ENCODE data around the gene CNIH3. TPM values are rescaled to one million over a fixed set of nuclear protein-coding genes. Genes with fewer than 3 reads are reported as not detected.
"Not testable (repeated sequence)": the region's sequence is repeated elsewhere in the genome, so short reads cannot be mapped to it uniquely, and the experiment has no call there.

CNIH3 gene
- total RNA-seq, 2 experiments from 2014 or later = 1.6 to 2.2 TPM

DNA sequence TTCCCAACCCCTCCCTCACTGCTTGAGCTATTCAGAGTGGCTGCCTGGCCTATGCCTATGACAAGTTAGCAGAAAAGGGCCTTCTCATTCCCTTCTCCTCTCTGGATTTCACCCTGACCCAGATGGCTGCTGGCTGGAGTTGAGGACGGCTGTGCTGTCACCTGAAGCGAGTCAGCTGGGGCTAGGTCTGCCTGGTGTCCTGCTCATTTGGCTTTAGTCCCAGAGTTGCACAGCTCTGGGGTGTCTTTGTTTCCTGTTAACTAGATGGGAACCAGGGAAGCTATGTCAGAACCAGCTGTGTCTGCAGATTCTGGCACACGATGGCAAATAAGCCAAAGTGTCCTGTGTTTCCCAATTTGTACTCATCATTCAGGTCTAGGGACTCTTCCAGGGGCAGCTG is 52.9 kb downstream of the CNIH3 start:
- Mint-ChIP-seq H3K27ac (no peak overlapping the region), H3K36me3 (no peaks in the 10 kb centered on the region), H3K27me3 (peaks cover 11% of the 10 kb centered on the region), H3K4me3 (no peak overlapping the region), H3K4me1 (no peaks in the 10 kb centered on the region), H3K9me3 (no peaks in the 10 kb centered on the region)
- POLR2A ChIA-PET = no interaction called here
- ATAC-seq (ENCODE audit: low read depth) (no peak), DNase-seq (no peak)

- no peaks in the 10 kb centered on the region for H3K9me3 Mint-ChIP-seq
- no peak for ATAC-seq (ENCODE audit: low read depth)
- POLR2A ChIA-PET = no interaction called here
- no peak for DNase-seq
- no peaks in the 10 kb centered on the region for H3K36me3 Mint-ChIP-seq
- H3K4me1 Mint-ChIP-seq = no peaks in the 10 kb centered on the region
- peaks cover 11% of the 10 kb centered on the region for H3K27me3 Mint-ChIP-seq
- H3K4me3 Mint-ChIP-seq = no peak overlapping the region
- H3K27ac Mint-ChIP-seq = no peak overlapping the region
Measured at GRCh38 chr1:224669403-224669802, 53.3 kb downstream of the CNIH3 start.

DNA sequence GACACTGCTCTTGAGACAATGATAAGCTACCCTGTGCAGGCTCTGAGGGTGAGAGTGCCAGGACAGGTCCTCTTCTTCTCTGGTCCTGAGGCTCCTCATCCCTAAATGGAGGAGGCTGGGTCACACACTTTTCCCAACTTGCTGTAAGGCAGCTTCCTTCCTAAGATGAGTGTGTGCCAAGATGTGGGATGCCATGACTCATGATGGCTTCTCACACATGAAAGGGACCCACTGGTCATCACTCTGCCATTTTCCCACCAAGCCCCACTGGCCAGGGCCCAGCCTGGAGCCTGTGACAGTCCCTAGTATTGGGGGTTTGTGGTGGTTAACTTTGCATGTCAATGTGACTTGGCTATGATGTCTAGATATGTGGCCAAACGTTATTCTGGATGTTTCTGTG is 54.4 kb downstream of the CNIH3 start:
- Mint-ChIP-seq H3K9me3 (no peaks in the 10 kb centered on the region), H3K4me3 (no peak overlapping the region), H3K27ac (no peak overlapping the region), H3K36me3 (no peaks in the 10 kb centered on the region), H3K27me3 (peaks cover 10% of the 10 kb centered on the region), H3K4me1 (no peaks in the 10 kb centered on the region)
- DNase-seq = no peak
- POLR2A ChIA-PET = no interaction called here
- ATAC-seq (ENCODE audit: low read depth) = no peak

DNA sequence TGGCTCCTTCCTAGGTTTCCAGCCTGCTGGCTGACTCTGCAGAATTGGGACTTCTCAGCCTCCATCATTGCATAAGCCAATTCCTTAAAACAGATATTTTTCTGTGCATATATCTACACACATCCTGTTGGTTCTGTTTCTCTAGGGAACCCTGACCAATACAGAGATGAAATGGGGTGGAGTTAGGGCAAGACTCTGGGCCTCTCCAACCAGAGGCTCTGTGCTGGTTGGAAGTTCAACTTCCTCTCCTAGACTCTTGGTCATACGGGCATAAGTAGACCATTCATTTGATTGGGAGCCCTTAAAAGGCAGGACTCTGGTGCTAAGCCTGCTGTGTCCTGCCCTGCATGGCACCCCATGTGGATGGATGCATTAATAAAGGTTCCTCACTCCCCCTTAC is 55.0 kb downstream of the CNIH3 start:
- no peaks in the 10 kb centered on the region for H3K9me3 Mint-ChIP-seq
- POLR2A ChIA-PET = no interaction called here
- ATAC-seq (ENCODE audit: low read depth) (no peak), DNase-seq (no peak)
- peaks cover 10% of the 10 kb centered on the region for H3K27me3 Mint-ChIP-seq
- H3K4me3 Mint-ChIP-seq = no peak overlapping the region
- H3K4me1 Mint-ChIP-seq = no peaks in the 10 kb centered on the region
- no peaks in the 10 kb centered on the region for H3K36me3 Mint-ChIP-seq
- no peak overlapping the region for H3K27ac Mint-ChIP-seq

DNA sequence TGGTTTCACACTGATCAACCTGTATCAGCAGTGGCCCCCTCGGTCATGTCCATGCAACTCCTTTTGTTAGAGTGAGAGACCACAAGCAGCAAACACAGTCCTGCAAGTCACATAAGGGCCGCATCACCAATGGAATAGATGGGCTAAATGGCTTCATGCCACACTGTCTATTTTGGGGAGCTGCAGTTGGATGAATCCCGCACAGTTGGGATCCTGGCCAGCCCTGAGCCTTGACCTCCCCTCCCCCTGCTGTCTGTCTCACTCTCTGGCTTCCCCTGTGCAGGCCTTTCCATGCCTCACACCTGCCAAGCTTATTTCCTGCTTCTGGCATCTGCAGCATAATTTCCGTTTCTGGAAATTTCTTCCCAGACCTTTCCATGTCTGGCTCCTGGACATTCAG is 57.0 kb downstream of the CNIH3 start:
- no peak overlapping the region for H3K27ac Mint-ChIP-seq
- POLR2A ChIA-PET = no interaction called here

GRCh38 chr1:224675590-224675989 is 59.5 kb downstream of the CNIH3 start:
- DNase-seq (no peak), ATAC-seq (ENCODE audit: low read depth) (no peak)
- Mint-ChIP-seq H3K27me3 (peaks cover 13% of the 10 kb centered on the region), H3K4me1 (no peaks in the 10 kb centered on the region), H3K36me3 (no peaks in the 10 kb centered on the region), H3K9me3 (no peaks in the 10 kb centered on the region), H3K4me3 (no peak overlapping the region), H3K27ac (no peak overlapping the region)
- POLR2A ChIA-PET = no interaction called here

More for the DNA sequence above, 57.0 kb downstream of the CNIH3 start:
- no peaks in the 10 kb centered on the region for H3K9me3 Mint-ChIP-seq
- H3K4me3 Mint-ChIP-seq = no peak overlapping the region
- H3K36me3 Mint-ChIP-seq = no peaks in the 10 kb centered on the region
- H3K4me1 Mint-ChIP-seq = no peaks in the 10 kb centered on the region
- ATAC-seq (ENCODE audit: low read depth) = no peak
- DNase-seq = no peak
- peaks cover 6% of the 10 kb centered on the region for H3K27me3 Mint-ChIP-seq

GRCh38 chr1:224676551-224676950 is 60.4 kb downstream of the CNIH3 start:
- no peak for DNase-seq
- H3K4me1 Mint-ChIP-seq = no peaks in the 10 kb centered on the region
- H3K9me3 Mint-ChIP-seq = no peaks in the 10 kb centered on the region
- POLR2A ChIA-PET = no interaction called here
- no peak for ATAC-seq (ENCODE audit: low read depth)
- H3K4me3 Mint-ChIP-seq = no peak overlapping the region
- no peaks in the 10 kb centered on the region for H3K36me3 Mint-ChIP-seq
- peaks cover 12% of the 10 kb centered on the region for H3K27me3 Mint-ChIP-seq
- no peak overlapping the region for H3K27ac Mint-ChIP-seq

DNA sequence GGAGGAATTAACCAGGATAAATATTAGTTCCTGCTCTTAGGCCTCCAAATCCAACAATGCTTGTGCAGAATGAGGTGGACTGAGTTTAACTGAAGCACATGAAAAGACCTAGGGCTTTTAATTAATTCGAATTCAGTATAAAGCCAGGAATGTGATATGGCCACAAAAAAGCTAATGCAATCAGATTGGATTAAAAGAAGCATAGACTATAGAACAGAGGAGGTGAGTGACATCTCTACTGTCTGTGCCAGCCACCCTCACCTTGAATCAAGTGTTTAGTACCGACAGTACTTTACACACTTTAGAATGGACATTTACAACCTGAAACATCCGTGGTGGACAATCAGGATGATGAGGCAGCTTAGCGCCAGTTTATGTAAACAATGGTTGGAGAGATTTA is 62.1 kb downstream of the CNIH3 start:
- POLR2A ChIA-PET = no interaction called here
- H3K4me3 Mint-ChIP-seq = no peak overlapping the region
- no peaks in the 10 kb centered on the region for H3K4me1 Mint-ChIP-seq
- H3K27ac Mint-ChIP-seq = no peak overlapping the region
- no peak for ATAC-seq (ENCODE audit: low read depth)
- H3K36me3 Mint-ChIP-seq = no peaks in the 10 kb centered on the region
- H3K27me3 Mint-ChIP-seq = peaks cover 8% of the 10 kb centered on the region
- DNase-seq = no peak
- no peaks in the 10 kb centered on the region for H3K9me3 Mint-ChIP-seq

- Mint-ChIP-seq H3K9me3 (no peaks in the 10 kb centered on the region), H3K4me1 (no peaks in the 10 kb centered on the region), H3K36me3 (no peaks in the 10 kb centered on the region), H3K4me3 (no peak overlapping the region), H3K27ac (no peak overlapping the region), H3K27me3 (peaks cover 12% of the 10 kb centered on the region)
- DNase-seq (no peak), ATAC-seq (ENCODE audit: low read depth) (no peak)
- POLR2A ChIA-PET = no interaction called here
Measured at GRCh38 chr1:224679606-224680005, 63.5 kb downstream of the CNIH3 start.

DNA sequence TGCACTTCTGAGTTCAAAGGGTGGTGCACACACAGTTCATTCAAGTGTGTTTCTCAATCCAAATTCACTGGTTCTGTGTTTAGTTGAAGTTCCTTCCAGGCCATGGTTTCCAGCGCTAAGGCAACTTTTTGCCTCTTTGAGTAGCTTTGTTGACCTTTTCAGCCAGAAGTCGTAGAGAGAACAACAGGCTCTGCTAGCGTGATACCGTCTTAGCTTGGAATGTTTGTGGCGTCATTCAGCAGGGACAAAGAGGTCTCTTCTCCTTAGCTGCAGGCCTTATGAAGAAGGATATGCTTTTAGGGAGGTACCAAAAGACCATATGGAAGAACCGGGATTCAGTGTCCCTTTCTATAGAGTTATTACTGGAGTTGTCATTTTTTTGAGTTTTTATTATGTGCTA is 65.7 kb downstream of the CNIH3 start:
- POLR2A ChIA-PET = no interaction called here
- DNase-seq = no peak

DNA sequence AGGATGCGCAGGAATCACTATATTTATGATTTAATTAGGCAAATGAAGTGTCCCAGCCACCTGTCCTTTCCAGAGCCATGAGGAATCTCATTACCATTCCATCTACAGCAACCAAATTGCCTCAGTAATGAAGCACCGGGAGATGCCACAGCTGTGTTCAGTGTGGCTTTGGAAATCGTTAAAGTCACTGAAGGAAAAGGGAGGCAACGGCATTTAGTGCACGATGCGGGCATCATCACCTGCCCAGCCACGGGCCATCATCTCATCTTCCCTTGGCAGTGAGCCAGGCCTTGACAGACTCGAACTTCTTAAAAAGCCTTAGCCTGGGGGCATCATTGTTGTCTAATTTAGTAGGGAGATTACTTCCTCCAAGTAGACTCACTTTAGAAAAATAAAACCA is 67.8 kb downstream of the CNIH3 start:
- POLR2A ChIA-PET = no interaction called here
- no peak for ATAC-seq (ENCODE audit: low read depth)
- Mint-ChIP-seq H3K27me3 (peaks cover 17% of the 10 kb centered on the region), H3K9me3 (no peaks in the 10 kb centered on the region), H3K4me1 (peaks cover 2% of the 10 kb centered on the region), H3K4me3 (no peak overlapping the region), H3K27ac (no peak overlapping the region), H3K36me3 (no peaks in the 10 kb centered on the region)
- DNase-seq = no peak

More for the DNA sequence above, 65.7 kb downstream of the CNIH3 start:
- no peak overlapping the region for H3K4me3 Mint-ChIP-seq
- no peaks in the 10 kb centered on the region for H3K9me3 Mint-ChIP-seq
- H3K4me1 Mint-ChIP-seq = peaks cover 2% of the 10 kb centered on the region
- peaks cover 13% of the 10 kb centered on the region for H3K27me3 Mint-ChIP-seq
- ATAC-seq (ENCODE audit: low read depth) = no peak
- H3K27ac Mint-ChIP-seq = no peak overlapping the region
- H3K36me3 Mint-ChIP-seq = no peaks in the 10 kb centered on the region

- no peak for ATAC-seq (ENCODE audit: low read depth)
- POLR2A ChIA-PET = no interaction called here
Measured at GRCh38 chr1:224684979-224685425, 68.9 kb downstream of the CNIH3 start.

DNA sequence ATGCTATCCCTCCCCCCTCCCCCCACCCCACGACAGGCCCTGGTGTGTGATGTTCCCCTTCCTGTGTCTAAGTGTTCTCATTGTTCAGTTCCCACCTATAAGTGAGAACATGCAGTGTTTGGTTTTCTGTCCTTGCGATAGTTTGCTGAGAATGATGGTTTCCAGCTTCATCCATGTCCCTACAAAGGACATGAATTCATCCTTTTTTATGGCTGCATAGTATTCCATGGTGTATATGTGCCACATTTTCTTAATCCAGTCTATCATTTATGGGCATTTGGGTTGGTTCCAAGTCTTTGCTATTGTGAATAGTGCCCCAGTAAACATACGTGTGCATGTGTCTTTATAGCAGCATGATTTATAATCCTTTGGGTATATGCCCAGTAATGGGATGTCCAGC is 70.0 kb downstream of the CNIH3 start:
- DNase-seq; H3K9me3 Mint-ChIP-seq; H3K27ac Mint-ChIP-seq; H3K4me1 Mint-ChIP-seq; ATAC-seq (ENCODE audit: low read depth); POLR2A ChIA-PET; H3K36me3 Mint-ChIP-seq; H3K4me3 Mint-ChIP-seq: not testable (repeated sequence)
- H3K27me3 Mint-ChIP-seq = peaks cover 11% of the 10 kb centered on the region

More at GRCh38 chr1:224684979-224685425, 68.9 kb downstream of the CNIH3 start:
- Mint-ChIP-seq H3K27me3 (peaks cover 11% of the 10 kb centered on the region), H3K36me3 (no peaks in the 10 kb centered on the region), H3K4me1 (peaks cover 2% of the 10 kb centered on the region), H3K9me3 (no peaks in the 10 kb centered on the region), H3K4me3 (no peak overlapping the region), H3K27ac (no peak overlapping the region)
- no peak for DNase-seq

DNA sequence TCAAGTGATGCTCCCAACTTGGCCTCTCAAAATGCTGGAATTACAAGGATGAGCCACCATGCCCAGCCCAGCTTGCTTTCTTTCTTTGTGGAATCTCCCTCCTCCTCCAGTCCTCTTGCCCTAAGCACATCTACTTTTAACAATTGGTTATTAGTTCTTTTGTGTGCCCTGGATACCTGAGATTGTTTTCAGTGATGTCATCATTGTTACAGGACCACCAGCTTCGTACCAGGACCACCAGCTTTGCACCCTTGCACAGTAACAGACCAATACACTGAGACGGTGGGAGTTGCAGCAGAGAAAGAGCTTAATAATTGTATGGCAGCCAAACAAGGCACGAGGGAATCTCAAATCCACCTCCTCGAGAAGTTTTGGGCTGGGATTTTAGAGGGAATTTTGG is 71.3 kb downstream of the CNIH3 start:
- Mint-ChIP-seq H3K27ac (no peak overlapping the region), H3K27me3 (peaks cover 11% of the 10 kb centered on the region), H3K4me1 (peaks cover 2% of the 10 kb centered on the region), H3K36me3 (no peaks in the 10 kb centered on the region), H3K9me3 (no peaks in the 10 kb centered on the region), H3K4me3 (no peak overlapping the region)
- DNase-seq (no peak), ATAC-seq (ENCODE audit: low read depth) (no peak)
- POLR2A ChIA-PET = no interaction called here

GRCh38 chr1:224689374-224689773 is 73.3 kb downstream of the CNIH3 start:
- Mint-ChIP-seq H3K4me3 (no peak overlapping the region), H3K27ac (no peak overlapping the region), H3K9me3 (no peaks in the 10 kb centered on the region), H3K4me1 (peaks cover 2% of the 10 kb centered on the region), H3K27me3 (peaks cover 10% of the 10 kb centered on the region), H3K36me3 (no peaks in the 10 kb centered on the region)
- ATAC-seq (ENCODE audit: low read depth) = no peak
- no peak for DNase-seq
- POLR2A ChIA-PET = no interaction called here

Measured in activated naive CD8-positive, alpha-beta T cell treated with anti-CD3 and anti-CD28 coated beads, Interleukin-2, amount 10 ng/mL, durations not matched to agents 7 days and 5 days (primary cell).